Duodenal mucosa (tissue), 2 donors: ENCODE data around the gene C2orf81.
"Not testable (repeated sequence)": the region's sequence is repeated elsewhere in the genome, so short reads cannot be mapped to it uniquely, and the experiment has no call there.

ENCODE experiments used
- H3K27ac ChIP-seq: one replicate; pipeline ENCODE4 v1.7.0; 2013; ENCODE audit warnings: low read depth, low read length
- H3K27me3 ChIP-seq, 2 donors: one replicate each; pipeline ENCODE4 v1.7.0; 2013; ENCODE audit warnings: low read length in 2 of 2, control low read depth in 1 of 2; ENCODE audit not compliant: insufficient read depth in 2 of 2, control insufficient read depth in 1 of 2
- H3K36me3 ChIP-seq, 2 donors: one replicate each; pipeline ENCODE4 v1.7.0; 2013; ENCODE audit warnings: low read length in 2 of 2, control low read depth in 1 of 2; ENCODE audit not compliant: insufficient read depth in 2 of 2, control insufficient read depth in 1 of 2
- H3K4me1 ChIP-seq, 2 donors: one replicate each; pipeline ENCODE4 v1.7.0; 2013; ENCODE audit warnings: low read length in 2 of 2, control low read depth in 1 of 2; ENCODE audit not compliant: insufficient read depth in 2 of 2, control insufficient read depth in 1 of 2
- H3K4me3 ChIP-seq, 2 donors: one replicate each; pipeline ENCODE4 v1.7.0; 2013; ENCODE audit warnings: low read length in 2 of 2, low read depth in 1 of 2
- H3K9ac ChIP-seq, 2 donors: one replicate each; pipeline ENCODE4 v1.7.0; 2013; ENCODE audit warnings: low read length in 2 of 2, low read depth in 1 of 2
- H3K9me3 ChIP-seq, 2 donors: one replicate each; pipeline ENCODE4 v1.7.0; 2013; ENCODE audit warnings: low read length in 2 of 2, control low read depth in 1 of 2; ENCODE audit not compliant: control insufficient read depth in 1 of 2

Gene C2orf81

GRCh38 chr2:74421221-74421870 is at the start of gene C2orf81, which contains the start of gene WDR54:
Gene C2orf81, minus strand, starts transcription at chr2:74421619. Its CDS starts 59 bp downstream, at chr2:74421560.
Gene WDR54, plus strand, starts transcription at chr2:74421730. Its CDS starts 424 bp downstream, at chr2:74422154.
- Histone ChIP-seq H3K9ac (peak within 1 kb of the TSS; percentile 49 to 73), H3K4me3 (peak within 1 kb of the TSS; percentile 81 to 86), H3K9me3 (no peaks in the 10 kb centered on the region), H3K36me3 (peaks cover 10 to 20% of the 10 kb centered on the region in 2 donors), H3K27me3 (no peaks in the 10 kb centered on the region), H3K4me1 (peaks cover 16% of the 10 kb centered on the region in 2 donors), H3K27ac (peak within 1 kb of the TSS; percentile 23)

GRCh38 chr2:74470742-74471141 is 49.3 kb upstream of the C2orf81 start:
- not testable (repeated sequence) for H3K27me3 ChIP-seq, H3K9ac ChIP-seq, H3K27ac ChIP-seq, H3K9me3 ChIP-seq, H3K4me3 ChIP-seq
- Histone ChIP-seq H3K36me3 (peaks cover 14 to 16% of the 10 kb centered on the region in 2 donors), H3K4me1 (peaks cover 13 to 24% of the 10 kb centered on the region in 2 donors)

- peak overlapping the region; percentile 84 to 94 for H3K9ac ChIP-seq
- H3K9me3 ChIP-seq: no peaks in the 10 kb centered on the region
- peak overlapping the region; percentile 88 to 91 for H3K4me3 ChIP-seq
- H3K4me1 ChIP-seq: peaks cover 16 to 27% of the 10 kb centered on the region in 2 donors
- peaks cover 11 to 25% of the 10 kb centered on the region in 2 donors for H3K36me3 ChIP-seq
- no peaks in the 10 kb centered on the region for H3K27me3 ChIP-seq
- H3K27ac ChIP-seq: peak overlapping the region; percentile 68
Measured at GRCh38 chr2:74464406-74464805, 43.0 kb upstream of the C2orf81 start.

- H3K4me1 ChIP-seq: peaks cover 22 to 34% of the 10 kb centered on the region in 2 donors
- H3K9ac ChIP-seq: peak overlapping the region; percentile 50 to 60
- no peaks in the 10 kb centered on the region for H3K27me3 ChIP-seq
- H3K27ac ChIP-seq: no peak overlapping the region
- peaks cover 11 to 25% of the 10 kb centered on the region in 2 donors for H3K36me3 ChIP-seq
- H3K9me3 ChIP-seq: no peaks in the 10 kb centered on the region
- H3K4me3 ChIP-seq: peak overlapping the region; percentile 30 to 53
Measured at GRCh38 chr2:74462786-74463105, 41.3 kb upstream of the C2orf81 start.

- Histone ChIP-seq H3K9ac (peak overlapping the region; percentile 50 to 60), H3K9me3 (no peaks in the 10 kb centered on the region), H3K27me3 (no peaks in the 10 kb centered on the region), H3K27ac (no peak overlapping the region), H3K4me3 (peak overlapping the region in 1 of 2 donors; percentile 53), H3K36me3 (peaks cover 11 to 25% of the 10 kb centered on the region in 2 donors), H3K4me1 (peaks cover 22 to 35% of the 10 kb centered on the region in 2 donors)
Measured at GRCh38 chr2:74462054-74462785, 40.8 kb upstream of the C2orf81 start.

GRCh38 chr2:74461187-74462053 is 40.0 kb upstream of the C2orf81 start:
- Histone ChIP-seq H3K9me3 (no peaks in the 10 kb centered on the region), H3K27ac (no peak overlapping the region), H3K4me1 (peaks cover 29 to 43% of the 10 kb centered on the region in 2 donors), H3K27me3 (no peaks in the 10 kb centered on the region), H3K4me3 (no peak overlapping the region), H3K9ac (no peak overlapping the region), H3K36me3 (peaks cover 11 to 25% of the 10 kb centered on the region in 2 donors)

GRCh38 chr2:74460187-74460586 is 38.8 kb upstream of the C2orf81 start:
- Histone ChIP-seq H3K36me3 (peaks cover 11 to 25% of the 10 kb centered on the region in 2 donors), H3K4me1 (peaks cover 37 to 55% of the 10 kb centered on the region in 2 donors)
- not testable (repeated sequence) for H3K9ac ChIP-seq, H3K27me3 ChIP-seq, H3K27ac ChIP-seq, H3K9me3 ChIP-seq, H3K4me3 ChIP-seq

- peak overlapping the region; percentile 89 to 99 for H3K4me3 ChIP-seq
- H3K9me3 ChIP-seq, H3K27me3 ChIP-seq, H3K27ac ChIP-seq: not testable (repeated sequence)
- peaks cover 11 to 25% of the 10 kb centered on the region in 2 donors for H3K36me3 ChIP-seq
- H3K9ac ChIP-seq: peak overlapping the region; percentile 26 to 84
- peaks cover 39 to 56% of the 10 kb centered on the region in 2 donors for H3K4me1 ChIP-seq
Measured at GRCh38 chr2:74459503-74460118, 38.2 kb upstream of the C2orf81 start.

GRCh38 chr2:74458938-74459363 is 37.5 kb upstream of the C2orf81 start:
- peaks cover 11 to 25% of the 10 kb centered on the region in 2 donors for H3K36me3 ChIP-seq
- peak overlapping the region; percentile 79 to 84 for H3K9ac ChIP-seq
- H3K27ac ChIP-seq: peak overlapping the region; percentile 28
- H3K4me3 ChIP-seq: peak overlapping the region; percentile 89 to 99
- H3K9me3 ChIP-seq: no peaks in the 10 kb centered on the region
- H3K4me1 ChIP-seq: peaks cover 39 to 53% of the 10 kb centered on the region in 2 donors
- no peaks in the 10 kb centered on the region for H3K27me3 ChIP-seq
